HEK293T (cell line): ENCODE results near the gene CHTF18.

ENCODE experiments used
- ELF4 ChIP-seq: fragments of 450-650 bp; IDR thresholded peaks from 2 replicates; pipeline ENCODE4 v1.6.1; 2017; ENCODE audit warnings: antibody characterized with exemption
- NFRKB ChIP-seq: fragments of 450-650 bp; IDR thresholded peaks from 2 replicates; pipeline ENCODE4 v1.6.1; 2016; ENCODE audit warnings: mild to moderate bottlenecking, moderate library complexity

- TF ChIP-seq ELF4 (no peak), NFRKB (no peak)
These were observed 33.3 kb downstream of the CHTF18 start for GRCh38 chr16:821751-822150.
